Heart right ventricle (tissue), 16 donors: ENCODE measurements around the gene IL12B. TPM values are rescaled to one million over a fixed set of nuclear protein-coding genes. Genes with fewer than 3 reads are reported as not detected.

ENCODE experiments used
- ATAC-seq, 8 donors: fragments of 200-7000 bp; cut with Tn5 transposase; one replicate each; pipeline ENCODE4 v1.9.1; 2020; ENCODE audit warnings: mild to moderate bottlenecking in 8 of 8, moderate library complexity in 8 of 8, moderate number of reproducible peaks in 1 of 8
- DNase-seq, 2 donors: peaks; one replicate each; pipeline ENCODE4 v3.0.0-alpha.2; 2020
- H3K27ac ChIP-seq, 10 donors: fragments of 200-600 bp; sonication (generic) in 2 of 10; one replicate each; pipeline versions ENCODE4 v1.5.0 to v1.8.0; 2020 to 2022; ENCODE audit warnings: mild to moderate bottlenecking in 3 of 10
- H3K27me3 ChIP-seq, 7 donors: fragments of 200-600 bp; one replicate each; pipeline ENCODE4 v1.8.0; 2021 to 2022; ENCODE audit warnings: mild to moderate bottlenecking in 2 of 7
- H3K36me3 ChIP-seq, 9 donors: fragments of 200-600 bp; sonication (generic) in 1 of 9; one replicate each; pipeline versions ENCODE4 v1.5.0 to v1.8.0; 2020 to 2022; ENCODE audit warnings: mild to moderate bottlenecking in 2 of 9
- H3K4me1 ChIP-seq, 9 donors: fragments of 200-600 bp; sonication (generic) in 1 of 9; one replicate each; pipeline versions ENCODE4 v1.5.0 to v1.8.0; 2020 to 2022; ENCODE audit warnings: mild to moderate bottlenecking in 4 of 9
- H3K4me3 ChIP-seq, 10 donors: fragments of 200-600 bp; sonication (generic) in 2 of 10; one replicate each; pipeline versions ENCODE4 v1.5.0 to v1.8.0; 2020 to 2022; ENCODE audit warnings: mild to moderate bottlenecking in 7 of 10, moderate library complexity in 2 of 10
- H3K9me3 ChIP-seq, 11 donors: fragments of 200-600 bp in 10 of 11; sonication (generic) in 2 of 11; one replicate each; pipeline versions ENCODE4 v1.5.0 to v1.8.0; 2013 to 2022; ENCODE audit warnings: mild to moderate bottlenecking in 2 of 11, control low read depth in 1 of 11, moderate library complexity in 1 of 11
- CTCF ChIP-seq, 9 donors: fragments of 200-600 bp; sonication (generic) in 2 of 9; IDR thresholded peaks; one replicate each; pipeline versions ENCODE4 v1.5.0 to v1.8.0; 2021 to 2022; ENCODE audit warnings: antibody characterized with exemption in 9 of 9, mild to moderate bottlenecking in 5 of 9, moderate library complexity in 1 of 9
- WGBS, 2 donors: extraction: QIAGEN DNeasy Blood & Tissue Kit; methylation state at CpG; one replicate each; pipeline ENCODE4 v1.1.7; 2013; ENCODE audit warnings: inconsistent platforms in 1 of 2; 5-methylcytosine and 5-hydroxymethylcytosine counted together
- intact Hi-C, 10 donors: fragments of 100-400 bp; cut with DNase I; formaldehyde crosslinking; loops; one replicate each; pipeline versions ENCODE4 v1.11.1 to v1.14.2; 2022
- polyA plus RNA-seq, 2 donors: library from polyadenylated mRNA; stranded (reverse); fragments of 200-250 nt; gene quantifications; one replicate each; pipeline ENCODE4 v1.2.3, GENCODE V29; 2013
- total RNA-seq, 10 donors: library from RNA; stranded (reverse); fragmentation: NEBNext Ultra II Directional in 3 of 10; extraction: Animal tissue kit (Norgen Biotek cat#: 25700) in 3 of 10; gene quantifications; one replicate each; pipeline versions ENCODE4 v1.2.1 to v1.2.4, GENCODE V29; 2021 to 2023
- donor health status: Arrhythmogenic right ventricular cardiomyopathy.
- donor health status: ischemic (EF 13 %, LVEDD 7.1; RV severe dilation, severe dysfunction).
- donor health status: healthy with polysubstance abuse.
- donor health status: DM: no; HTN: yes; CAD: no.
- donor health status: DM: no; HTN: no; CAD: no.
- donor health status: ischemic (EF 25% LVEDD 6.9; RV normal size, moderate dysfunction).
- donor health status: ischemic (EF 25% LVEDD 5.7; RV mildly dilated, moderate dysfunction).
- donor health status: healthy.
- donor health status: DM: yes; HTN: yes; CAD: no.
- donor health status: Ischemic cardiomyopathy.
- donor health status: ischemic (EF 35%, LVEDD 5.7; RV mildly dilated, moderate dysfunction).
- donor health status: nonischemic (EF 11% LVEDD 7.7; RV severe dilation, severe dysfunction).
- donor health status: DM: yes; HTN: yes; CAD: no.
- donor health status: PGD.
- donor health status: ischemic (EF 29% LVEDD 5.4; RV normal size, mild dysfunction).
- donor health status: nonischemic (EF 23%, LVEDD 6.1; RV moderate dilation, normal function).

The IL12B gene
- total and polyA plus RNA-seq, 12 donors: not detected

- DNase-seq (no peak), ATAC-seq (peak in 2 of 8 donors; percentile 38 to 51)
- Histone ChIP-seq H3K9me3 (no peaks in the 10 kb centered on the region), H3K27me3 (no peaks in the 10 kb centered on the region), H3K4me3 (no peak overlapping the region), H3K36me3 (no peaks in the 10 kb centered on the region), H3K27ac (peak overlapping the region in 1 of 10 donors; percentile 27), H3K4me1 (peaks cover 0 to 35% (median 6%) of the 10 kb centered on the region in 9 donors)
- TF ChIP-seq CTCF (IDR thresholded peaks at IDR 0.05): no peak
- 32 to 57% methylated on average over 1 of the region's 1 CpG for WGBS, 2 donors
- intact Hi-C loops: loop anchor here in 3 of 10 donors (10.0 kb wide), 1 partner anchor 648 kb away; no protein-coding TSS in a partner anchor
Measured at GRCh38 chr5:159337016-159337955, 7.0 kb upstream of the IL12B start.

- 93 to 96% methylated on average over 5 of the region's 5 CpGs for WGBS, 2 donors
- DNase-seq: no peak
- no peaks in the 10 kb centered on the region for H3K27me3 ChIP-seq
- H3K27ac ChIP-seq: no peak overlapping the region
- H3K4me1 ChIP-seq: peaks cover 0 to 31% (median 3%) of the 10 kb centered on the region in 9 donors
- ATAC-seq: no peak
- H3K9me3 ChIP-seq: no peaks in the 10 kb centered on the region
- H3K4me3 ChIP-seq: no peak overlapping the region
- intact Hi-C loops: loop anchor here in 3 of 10 donors (10.0 kb wide), 1 partner anchor 648 kb away; no protein-coding TSS in a partner anchor
- TF ChIP-seq CTCF (IDR thresholded peaks at IDR 0.05): no peak
- no peaks in the 10 kb centered on the region for H3K36me3 ChIP-seq
Measured at GRCh38 chr5:159336586-159336985, 6.3 kb upstream of the IL12B start.

GRCh38 chr5:159333545-159333925 lies 3.2 kb upstream of the IL12B start:
- intact Hi-C loops: loop anchor here in 4 of 10 donors (5.0 to 10.0 kb wide), 3 partner anchors 104 to 651 kb away; partner anchors contain the start of gene ADRA1B (in 1 of the 4)
- 71 to 79% methylated on average over 1 of the region's 1 CpG for WGBS, 2 donors
- H3K27ac ChIP-seq: no peak overlapping the region
- no peaks in the 10 kb centered on the region for H3K36me3 ChIP-seq
- H3K27me3 ChIP-seq: peaks cover 0 to 12% (median 2%) of the 10 kb centered on the region in 7 donors
- no peaks in the 10 kb centered on the region for H3K9me3 ChIP-seq
- no peak for TF ChIP-seq CTCF (IDR thresholded peaks at IDR 0.05)
- H3K4me3 ChIP-seq: no peak overlapping the region
- H3K4me1 ChIP-seq: peaks cover 3 to 31% (median 10%) of the 10 kb centered on the region in 9 donors
- DNase-seq: no peak
- no peak for ATAC-seq

GRCh38 chr5:159332800-159333544 lies 2.7 kb upstream of the IL12B start:
- Histone ChIP-seq H3K27ac (no peak overlapping the region), H3K4me3 (no peak overlapping the region), H3K27me3 (peaks cover 0 to 17% (median 5%) of the 10 kb centered on the region in 7 donors), H3K9me3 (no peaks in the 10 kb centered on the region), H3K36me3 (no peaks in the 10 kb centered on the region), H3K4me1 (peaks cover 3 to 25% (median 10%) of the 10 kb centered on the region in 9 donors)
- DNase-seq (no peak), ATAC-seq (no peak)
- intact Hi-C loops: loop anchor here in 4 of 10 donors (5.0 to 10.0 kb wide), 3 partner anchors 104 to 652 kb away; partner anchors contain the start of gene ADRA1B (in 1 of the 4)
- no peak for TF ChIP-seq CTCF (IDR thresholded peaks at IDR 0.05)
- WGBS, 2 donors: 78 to 83% methylated on average over 6 of the region's 6 CpGs
